Neutrophil (primary cell): Measurements from ENCODE around the gene CELF2.

Source experiments
- H3K27ac ChIP-seq: fragments of 200-600 bp; sonication (generic); 2 replicates; pipeline ENCODE4 v1.5.1; 2016; ENCODE audit warnings: mild to moderate bottlenecking, moderate library complexity
- H3K27me3 ChIP-seq: fragments of 200-600 bp; sonication (generic); 2 replicates; pipeline ENCODE4 v1.6.0; 2016; ENCODE audit warnings: mild to moderate bottlenecking
- H3K36me3 ChIP-seq: fragments of 200-600 bp; sonication (generic); 2 replicates; pipeline ENCODE4 v1.5.1; 2017
- H3K4me1 ChIP-seq, 2 experiments: fragments of 200-600 bp in 1 of 2; sonication (generic) in 1 of 2; 1 replicate in 1 of 2; 2 replicates in 1 of 2; pipeline versions ENCODE4 v1.5.1 to v1.6.1; 2013 to 2016; ENCODE audit warnings: low read depth in 1 of 2, low read length in 1 of 2, mild to moderate bottlenecking in 1 of 2, moderate library complexity in 1 of 2; ENCODE audit not compliant: control insufficient read depth in 1 of 2, insufficient read depth in 1 of 2
- H3K4me3 ChIP-seq, 2 experiments: fragments of 200-600 bp in 1 of 2; sonication (generic) in 1 of 2; 1 replicate in 1 of 2; 2 replicates in 1 of 2; pipeline ENCODE4 v1.5.1; 2013 to 2016; ENCODE audit warnings: low read depth in 1 of 2, low read length in 1 of 2, mild to moderate bottlenecking in 1 of 2, moderate library complexity in 1 of 2
- H3K9me3 ChIP-seq: fragments of 200-600 bp; sonication (generic); 2 replicates; pipeline ENCODE4 v1.5.1; 2016
- CTCF ChIP-seq: fragments of 200-600 bp; sonication (generic); IDR thresholded peaks from 2 replicates; pipeline ENCODE4 v1.5.1; 2016; ENCODE audit warnings: antibody characterized with exemption

CELF2 gene

GRCh38 chr10:11195623-11196022, 178.0 kb downstream of the CELF2 start:
- Histone ChIP-seq H3K27ac (peak overlapping the region; percentile 53), H3K4me1 (peaks cover 59 to 74% of the 10 kb centered on the region in 2 experiments), H3K9me3 (no peaks in the 10 kb centered on the region), H3K4me3 (no peak overlapping the region), H3K36me3 (peaks cover 90% of the 10 kb centered on the region), H3K27me3 (no peaks in the 10 kb centered on the region)
- no peak for TF ChIP-seq CTCF

GRCh38 chr10:11197266-11197712, 179.6 kb downstream of the CELF2 start:
- Histone ChIP-seq H3K4me3 (no peak overlapping the region), H3K9me3 (no peaks in the 10 kb centered on the region), H3K27me3 (no peaks in the 10 kb centered on the region), H3K4me1 (peaks cover 53 to 58% of the 10 kb centered on the region in 2 experiments), H3K27ac (peak overlapping the region; percentile 66), H3K36me3 (peaks cover 86% of the 10 kb centered on the region)
- TF ChIP-seq CTCF: no peak

- peaks cover 51 to 52% of the 10 kb centered on the region in 2 experiments for H3K4me1 ChIP-seq
- H3K4me3 ChIP-seq: no peak overlapping the region
- no peaks in the 10 kb centered on the region for H3K9me3 ChIP-seq
- H3K36me3 ChIP-seq: peaks cover 84% of the 10 kb centered on the region
- H3K27ac ChIP-seq: peak overlapping the region; percentile 66
- no peak for TF ChIP-seq CTCF
- H3K27me3 ChIP-seq: no peaks in the 10 kb centered on the region
Measured at GRCh38 chr10:11197878-11198277, 180.2 kb downstream of the CELF2 start.

- Histone ChIP-seq H3K36me3 (peaks cover 84% of the 10 kb centered on the region), H3K27ac (peak overlapping the region; percentile 45)
Measured at GRCh38 chr10:11201911-11202310, 184.2 kb downstream of the CELF2 start.

GRCh38 chr10:11204351-11204942, 186.8 kb downstream of the CELF2 start:
- TF ChIP-seq CTCF: no peak
- H3K4me1 ChIP-seq: peaks cover 49 to 53% of the 10 kb centered on the region in 2 experiments
- no peak overlapping the region for H3K4me3 ChIP-seq
- H3K27ac ChIP-seq: no peak overlapping the region
- H3K9me3 ChIP-seq: no peaks in the 10 kb centered on the region
- peaks cover 81% of the 10 kb centered on the region for H3K36me3 ChIP-seq
- H3K27me3 ChIP-seq: no peaks in the 10 kb centered on the region

More at GRCh38 chr10:11201911-11202310, 184.2 kb downstream of the CELF2 start:
- H3K4me3 ChIP-seq: no peak overlapping the region
- no peaks in the 10 kb centered on the region for H3K27me3 ChIP-seq
- TF ChIP-seq CTCF: no peak
- H3K9me3 ChIP-seq: no peaks in the 10 kb centered on the region
- H3K4me1 ChIP-seq: peaks cover 47% of the 10 kb centered on the region in 2 experiments
